GM12891 (cell line): Measurements from ENCODE around the gene NOSTRIN.
A peak's percentile ranks its signal among the peaks of the same experiment; 100 is the strongest.

Source experiments
- DNase-seq: peaks from one replicate; pipeline ENCODE4 v3.0.0; 2011; ENCODE audit warnings: low spot score; ENCODE audit not compliant: insufficient read length
- FAIRE-seq: peaks from 2 replicates; lab custom pipeline; 2011; peaks lifted over from hg19 to GRCh38; lab: Jason Lieb, UNC
- PAX5 ChIP-seq: IDR thresholded peaks from 2 replicates; pipeline ENCODE4 v1.6.1; 2011; ENCODE audit warnings: low read length, moderate library complexity, mild to moderate bottlenecking; ENCODE audit not compliant: insufficient read depth, severe bottlenecking
- POLR2A ChIP-seq: IDR thresholded peaks from 2 replicates; pipeline ENCODE4 v1.6.1; 2011; ENCODE audit warnings: low read depth, low read length, control low read depth
- POLR2AphosphoS5 ChIP-seq: IDR thresholded peaks from 2 replicates; pipeline ENCODE4 v1.6.1; 2011; ENCODE audit warnings: low read depth, low read length, control low read depth
- POU2F2 ChIP-seq: IDR thresholded peaks from 2 replicates; pipeline ENCODE4 v1.6.1; 2011; ENCODE audit warnings: low read depth, mild to moderate bottlenecking, control low read depth, low read length, moderate library complexity
- SPI1 ChIP-seq: IDR thresholded peaks from 2 replicates; pipeline ENCODE4 v1.6.1; 2011; ENCODE audit warnings: low read depth, low read length, control low read depth
- TAF1 ChIP-seq: IDR thresholded peaks from 2 replicates; pipeline ENCODE4 v1.6.1; 2011; ENCODE audit warnings: low read depth, low read length, control low read depth

The NOSTRIN gene

GRCh38 chr2:168770796-168771195 lies 31.6 kb upstream of the NOSTRIN start:
- DNase-seq, result no peak
- FAIRE-seq, result no peak
- no peak for TF ChIP-seq TAF1
- TF ChIP-seq POU2F2, result no peak
- no peak for TF ChIP-seq POLR2AphosphoS5
- no peak for TF ChIP-seq POLR2A
- no peak for TF ChIP-seq SPI1
- no peak for TF ChIP-seq PAX5

DNA sequence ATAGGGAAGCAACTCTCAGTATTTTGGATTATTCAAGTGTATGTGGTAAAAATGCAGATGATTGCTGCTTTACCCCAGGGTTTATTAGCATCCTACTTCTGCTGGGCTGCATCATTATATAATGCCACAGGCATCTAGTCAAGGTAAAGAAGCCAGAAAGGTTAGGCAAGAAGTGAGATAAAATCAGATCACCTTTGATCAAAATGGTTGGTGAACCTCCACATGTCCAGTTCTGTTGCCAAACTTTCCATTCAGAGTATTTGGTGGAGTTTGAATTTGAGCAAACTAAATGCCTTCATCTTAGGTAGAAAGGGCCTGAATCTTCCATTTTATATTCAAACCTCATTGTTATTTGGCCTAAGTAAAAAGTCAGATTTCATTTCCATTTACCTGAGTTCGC lies 29.7 kb upstream of the NOSTRIN start:
- DNase-seq (no peak), FAIRE-seq (no peak)
- no peak for TF ChIP-seq SPI1
- TF ChIP-seq POLR2A, result no peak
- no peak for TF ChIP-seq POLR2AphosphoS5
- TF ChIP-seq PAX5, result no peak
- no peak for TF ChIP-seq POU2F2
- no peak for TF ChIP-seq TAF1

- DNase-seq (no peak), FAIRE-seq (no peak)
These were observed 29.3 kb upstream of the NOSTRIN start for GRCh38 chr2:168773128-168773527.

DNA sequence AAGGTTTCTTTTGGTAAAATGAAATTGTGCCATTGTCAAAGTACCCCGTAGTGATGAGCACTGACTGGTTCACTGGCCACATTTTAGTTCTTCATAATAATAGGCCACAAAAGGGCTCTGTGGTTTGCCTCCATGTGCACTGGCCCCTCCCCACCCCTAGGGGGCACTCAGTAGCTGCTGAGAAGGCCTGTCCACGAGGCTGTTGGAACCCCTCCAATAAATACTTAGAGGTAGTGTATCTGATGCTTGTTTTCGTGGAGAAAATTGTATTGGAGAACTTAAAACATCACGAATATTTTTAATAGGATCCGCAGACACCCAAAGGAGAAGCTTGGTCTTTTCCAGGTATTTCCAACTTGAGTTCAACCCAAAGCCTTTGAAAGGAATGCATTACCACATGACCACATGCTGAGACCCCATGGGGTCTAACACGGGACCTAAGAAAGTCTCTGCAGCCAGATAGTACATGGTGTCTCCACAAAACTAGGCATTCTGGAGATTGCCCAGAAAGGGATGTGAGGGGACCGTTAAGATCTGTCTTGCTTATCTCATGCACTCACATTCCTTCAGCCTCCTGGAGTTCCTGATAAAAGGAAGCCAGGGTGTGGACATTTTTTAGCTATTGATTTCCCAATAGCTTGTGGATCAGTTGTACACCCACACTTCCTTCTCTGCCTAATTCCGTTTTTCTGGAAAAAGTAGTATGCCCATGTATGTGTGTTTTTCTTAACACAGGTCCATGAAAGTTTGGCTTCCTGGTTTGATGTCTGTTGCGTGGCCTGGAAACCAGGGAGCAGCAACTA lies 28.5 kb upstream of the NOSTRIN start:
- TF ChIP-seq SPI1 (no peak), PAX5 (no peak), POLR2A (no peak), TAF1 (no peak), POU2F2 (no peak), POLR2AphosphoS5 (no peak)
- peak; percentile 17 for DNase-seq
- FAIRE-seq, result no peak

More at GRCh38 chr2:168773128-168773527, 29.3 kb upstream of the NOSTRIN start:
- no peak for TF ChIP-seq SPI1
- TF ChIP-seq TAF1, result no peak
- TF ChIP-seq POLR2AphosphoS5, result no peak
- no peak for TF ChIP-seq POU2F2
- no peak for TF ChIP-seq PAX5
- no peak for TF ChIP-seq POLR2A

GRCh38 chr2:168775837-168776236 lies 26.6 kb upstream of the NOSTRIN start:
- FAIRE-seq, result no peak
- DNase-seq, result no peak

DNA sequence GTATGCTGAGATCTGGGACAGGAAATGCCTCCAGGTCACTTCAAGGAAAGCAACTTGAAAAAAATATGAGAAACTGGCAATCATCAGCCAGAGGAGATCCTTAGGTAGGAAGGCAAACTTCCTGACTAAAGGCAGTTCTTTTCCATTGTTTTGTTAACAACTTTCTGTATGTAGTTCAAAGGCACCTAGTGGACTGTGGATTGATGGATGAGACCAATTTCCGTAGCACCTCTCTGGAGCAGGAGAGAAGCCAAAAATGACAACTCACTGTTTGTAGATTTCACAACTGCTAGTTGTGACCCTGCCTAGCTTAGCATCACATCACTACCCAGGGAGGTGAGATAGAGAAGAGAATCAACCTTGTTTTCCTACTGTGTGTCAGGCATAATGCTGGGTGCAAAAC lies 21.8 kb upstream of the NOSTRIN start:
- TF ChIP-seq SPI1, result no peak
- no peak for TF ChIP-seq PAX5
- no peak for TF ChIP-seq POLR2AphosphoS5
- no peak for TF ChIP-seq TAF1
- no peak for TF ChIP-seq POLR2A
- no peak for TF ChIP-seq POU2F2
- no peak for DNase-seq
- no peak for FAIRE-seq

More at GRCh38 chr2:168775837-168776236, 26.6 kb upstream of the NOSTRIN start:
- TF ChIP-seq POLR2AphosphoS5 (no peak), POLR2A (no peak), PAX5 (no peak), TAF1 (no peak), POU2F2 (no peak), SPI1 (no peak)

GRCh38 chr2:168781191-168781817 lies 21.1 kb upstream of the NOSTRIN start:
- FAIRE-seq, result no peak
- no peak for DNase-seq
- no peak for TF ChIP-seq PAX5
- TF ChIP-seq POLR2AphosphoS5, result no peak
- no peak for TF ChIP-seq POLR2A
- TF ChIP-seq SPI1, result no peak
- TF ChIP-seq TAF1, result no peak
- no peak for TF ChIP-seq POU2F2

DNA sequence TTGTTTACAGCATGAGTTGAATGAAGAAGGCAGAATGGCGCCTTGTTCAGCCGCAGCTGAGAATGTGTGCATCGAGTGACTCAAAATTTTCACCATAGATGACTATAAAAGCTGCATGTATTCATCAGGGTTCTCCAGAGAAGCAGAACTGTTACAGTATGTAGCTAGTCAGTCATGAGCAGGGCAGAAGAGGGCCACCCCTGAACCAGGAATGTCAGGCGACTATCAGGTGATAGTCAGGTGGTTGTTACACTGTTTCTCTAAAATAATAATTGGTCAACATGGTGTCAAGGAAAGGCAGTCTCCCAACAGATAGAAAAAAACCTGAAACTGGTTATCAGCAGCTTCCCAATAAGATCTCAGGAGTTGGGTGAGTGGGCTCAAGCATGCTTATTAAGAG lies 20.2 kb upstream of the NOSTRIN start:
- FAIRE-seq, result no peak
- TF ChIP-seq POLR2A (no peak), POLR2AphosphoS5 (no peak), TAF1 (no peak), PAX5 (no peak), POU2F2 (no peak), SPI1 (no peak)
- DNase-seq, result no peak

GRCh38 chr2:168784993-168785392 lies 17.4 kb upstream of the NOSTRIN start:
- no peak for TF ChIP-seq SPI1
- TF ChIP-seq PAX5, result no peak
- no peak for TF ChIP-seq POU2F2
- no peak for TF ChIP-seq POLR2AphosphoS5
- TF ChIP-seq POLR2A, result no peak
- no peak for TF ChIP-seq TAF1
- FAIRE-seq (no peak), DNase-seq (no peak)
